Measurements from ENCODE around the gene KCNK7.
A peak's percentile ranks its signal among the peaks of the same experiment; 100 is the strongest.
"Not testable (repeated sequence)": the region's sequence is repeated elsewhere in the genome, so short reads cannot be mapped to it uniquely, and the experiment has no call there.

Gene KCNK7

GRCh38 chr11:65595543-65596281, at the start of gene KCNK7:
Gene KCNK7, minus strand, starts transcription at chr11:65595800. Its CDS starts 28 bp downstream, at chr11:65595772.
- DNase-seq: no peak

GRCh38 chr11:65644837-65645236, 49.2 kb upstream of the KCNK7 start:
- no peak for DNase-seq

GRCh38 chr11:65643971-65644370, 48.4 kb upstream of the KCNK7 start:
- DNase-seq: peak; percentile 75

- DNase-seq: no peak
Measured at GRCh38 chr11:65642014-65642671, 46.5 kb upstream of the KCNK7 start.

GRCh38 chr11:65641297-65642013, 45.9 kb upstream of the KCNK7 start:
- no peak for DNase-seq

GRCh38 chr11:65640483-65641296, 45.1 kb upstream of the KCNK7 start:
- no peak for DNase-seq

- DNase-seq: no peak
Measured at GRCh38 chr11:65639623-65640482, 44.3 kb upstream of the KCNK7 start.

- DNase-seq: not testable (repeated sequence)
Measured at GRCh38 chr11:65639228-65639597, 43.6 kb upstream of the KCNK7 start.

GRCh38 chr11:65637794-65638419, 42.3 kb upstream of the KCNK7 start, which contains the start of gene SIPA1:
Gene SIPA1, plus strand, starts transcription at chr11:65638101. Its CDS starts 2,821 bp downstream, at chr11:65640922.
- peak; percentile 90 for DNase-seq

GRCh38 chr11:65637032-65637557, 41.5 kb upstream of the KCNK7 start:
- no peak for DNase-seq

GRCh38 chr11:65636108-65637031, 40.8 kb upstream of the KCNK7 start:
- no peak for DNase-seq

- no peak for DNase-seq
Measured at GRCh38 chr11:65634905-65635731, 39.5 kb upstream of the KCNK7 start.

GRCh38 chr11:65634440-65634839, 38.8 kb upstream of the KCNK7 start:
- no peak for DNase-seq

- no peak for DNase-seq
Measured at GRCh38 chr11:65634109-65634436, 38.5 kb upstream of the KCNK7 start.

- no peak for DNase-seq
Measured at GRCh38 chr11:65633390-65634108, 37.9 kb upstream of the KCNK7 start.

- DNase-seq: no peak
Measured at GRCh38 chr11:65630215-65630614, 34.6 kb upstream of the KCNK7 start.

GRCh38 chr11:65629579-65629978, 34.0 kb upstream of the KCNK7 start:
- DNase-seq: no peak

GRCh38 chr11:65627202-65627601, 31.6 kb upstream of the KCNK7 start:
- DNase-seq: no peak

Data from NCI-H226 (cell line).